Right renal cortex interstitium (tissue), 3 donors: ENCODE measurements around the gene ERC1. TPM values are rescaled to one million over a fixed set of nuclear protein-coding genes. Genes with fewer than 3 reads are reported as not detected.
"Not testable (repeated sequence)": the region's sequence is repeated elsewhere in the genome, so short reads cannot be mapped to it uniquely, and the experiment has no call there.

Source experiments
- DNase-seq, 3 donors: peaks; one replicate each; pipeline ENCODE4 v3.0.0-alpha.2; 2013; ENCODE audit warnings: low read depth in 3 of 3, low spot score in 2 of 3
- polyA plus RNA-seq, 3 donors: library from polyadenylated mRNA; unstranded; fragments of 120-200 nt; gene quantifications; one replicate each; pipeline ENCODE4 v1.2.1, GENCODE V29; 2013; ENCODE audit not compliant: insufficient read length in 3 of 3

Gene ERC1
- polyA plus RNA-seq, 3 donors: 39.5 to 44.9 (median 40.3) TPM

- DNase-seq: no peak
Observed at GRCh38 chr12:1309613-1310012, 318.6 kb downstream of the ERC1 start.

DNA sequence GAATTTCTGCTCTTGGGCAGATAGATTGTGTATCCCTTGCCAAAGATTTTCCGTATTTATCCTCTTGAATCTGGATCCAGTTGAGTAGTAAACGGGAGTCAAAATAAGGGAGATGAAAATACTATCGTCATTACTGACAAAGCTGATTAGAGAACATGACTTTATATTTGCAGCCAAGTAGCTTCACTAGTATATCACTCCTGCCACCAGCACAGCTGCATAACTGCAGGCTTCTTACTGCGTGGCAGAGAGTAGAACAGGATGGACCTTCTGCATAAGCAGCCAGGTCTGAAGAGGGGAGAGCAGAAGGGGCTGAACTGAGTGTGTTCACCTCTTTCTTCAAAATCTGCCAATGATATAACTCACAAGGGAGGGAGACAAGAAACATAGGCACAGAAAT lies 319.6 kb downstream of the ERC1 start:
- no peak for DNase-seq

GRCh38 chr12:1311145-1311544 lies 320.1 kb downstream of the ERC1 start:
- no peak for DNase-seq

GRCh38 chr12:1313906-1314305 lies 322.9 kb downstream of the ERC1 start:
- no peak for DNase-seq

DNA sequence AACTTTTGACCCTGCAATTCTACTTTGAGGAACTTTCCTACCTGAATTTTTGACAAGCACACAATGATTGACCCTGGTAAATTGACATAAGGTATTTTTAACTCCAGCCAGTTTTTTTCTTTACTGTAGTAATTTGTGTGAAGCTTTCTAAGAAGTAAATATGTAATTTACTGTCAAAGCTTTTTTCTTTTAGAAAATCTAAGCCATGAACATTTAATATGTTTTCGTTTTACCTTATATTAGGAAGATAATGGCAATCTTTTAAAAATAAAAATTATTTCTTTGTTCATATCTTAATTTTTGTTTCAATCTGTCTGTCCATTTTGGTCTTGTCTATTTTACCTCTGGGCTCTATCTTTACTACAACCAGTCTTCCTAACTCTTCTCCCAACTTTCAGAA lies 323.5 kb downstream of the ERC1 start:
- DNase-seq: no peak

DNA sequence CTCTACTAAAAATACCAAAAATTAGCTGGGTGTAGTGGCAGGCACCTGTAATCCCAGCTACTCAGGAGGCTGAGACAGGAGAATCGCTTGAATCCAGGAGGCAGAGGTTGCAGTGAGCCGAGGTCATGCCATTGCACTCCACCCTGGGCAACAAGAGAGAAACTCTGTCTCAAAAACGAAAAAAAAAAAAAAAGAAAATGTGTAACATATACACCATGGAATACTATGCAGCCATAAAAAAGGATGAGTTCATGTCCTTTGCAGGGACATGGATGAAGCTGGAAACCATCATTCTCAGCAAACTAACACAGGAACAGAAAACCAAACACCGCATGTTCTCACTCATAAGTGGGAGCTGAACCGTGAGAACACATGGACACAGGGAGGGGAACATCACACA lies 326.0 kb downstream of the ERC1 start:
- DNase-seq: not testable (repeated sequence)

GRCh38 chr12:1318327-1319031 lies 327.5 kb downstream of the ERC1 start:
- peak in 2 of 3 donors; percentile 25 to 29 for DNase-seq

DNA sequence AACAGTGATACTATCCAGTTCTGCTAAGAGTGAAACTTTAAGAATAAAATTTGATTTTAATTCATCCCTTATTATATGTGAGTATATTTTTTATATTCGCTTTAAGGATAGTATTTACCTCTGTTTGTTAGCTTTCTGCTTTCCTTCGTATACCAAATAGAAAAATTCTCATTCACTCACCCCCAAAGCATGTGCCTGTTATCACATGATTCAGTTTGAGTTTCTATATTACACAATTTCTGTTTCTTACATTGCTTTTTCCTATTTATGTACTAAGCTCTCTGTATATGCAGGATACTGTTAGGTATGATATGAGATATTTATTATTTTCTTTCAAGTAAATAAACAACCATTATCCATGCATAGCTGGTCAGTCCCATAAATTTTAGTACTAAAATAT lies 328.2 kb downstream of the ERC1 start:
- no peak for DNase-seq

GRCh38 chr12:1320021-1320420 lies 329.0 kb downstream of the ERC1 start:
- DNase-seq: no peak

- DNase-seq: no peak
Observed at GRCh38 chr12:1322821-1323220, 331.8 kb downstream of the ERC1 start.

DNA sequence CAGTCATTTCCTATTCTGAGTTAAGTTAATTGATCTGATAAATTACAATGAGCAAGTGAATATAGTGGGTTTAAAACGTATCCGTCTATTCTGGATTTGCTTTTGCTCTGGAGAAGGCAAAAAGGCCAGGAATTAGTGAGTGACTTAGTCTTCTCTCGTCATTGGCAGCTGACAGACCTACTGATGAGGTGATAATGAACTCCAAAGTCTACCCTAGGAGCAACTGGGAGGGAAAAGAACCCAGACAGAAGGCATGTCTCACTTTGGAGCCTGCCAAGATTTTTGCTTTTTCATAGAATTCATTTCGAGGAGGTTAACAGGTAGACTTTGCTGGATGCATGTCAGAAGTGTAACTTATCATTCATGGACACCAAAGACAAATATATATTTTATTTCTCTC lies 333.1 kb downstream of the ERC1 start:
- no peak for DNase-seq

DNA sequence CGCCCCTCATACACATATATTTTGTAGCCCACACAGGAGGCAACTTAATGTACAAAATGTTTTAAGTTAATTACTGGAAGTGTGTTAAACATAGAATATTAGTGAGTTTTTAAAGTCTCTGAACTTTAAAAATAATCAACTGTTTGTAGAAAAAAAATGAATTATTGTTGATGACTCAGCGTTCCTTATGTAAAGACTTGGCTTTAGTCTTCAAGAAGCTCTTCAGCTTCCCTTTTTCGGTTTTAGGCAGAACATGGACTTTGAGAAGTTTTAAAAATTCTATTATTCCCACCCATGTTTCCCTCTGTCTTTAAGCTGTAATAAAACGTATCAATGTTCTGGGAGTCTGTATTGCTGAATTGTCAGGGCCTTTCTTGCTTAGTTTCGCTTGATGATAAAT lies 333.9 kb downstream of the ERC1 start:
- DNase-seq: no peak

GRCh38 chr12:1325666-1326065 lies 334.6 kb downstream of the ERC1 start:
- no peak for DNase-seq

DNA sequence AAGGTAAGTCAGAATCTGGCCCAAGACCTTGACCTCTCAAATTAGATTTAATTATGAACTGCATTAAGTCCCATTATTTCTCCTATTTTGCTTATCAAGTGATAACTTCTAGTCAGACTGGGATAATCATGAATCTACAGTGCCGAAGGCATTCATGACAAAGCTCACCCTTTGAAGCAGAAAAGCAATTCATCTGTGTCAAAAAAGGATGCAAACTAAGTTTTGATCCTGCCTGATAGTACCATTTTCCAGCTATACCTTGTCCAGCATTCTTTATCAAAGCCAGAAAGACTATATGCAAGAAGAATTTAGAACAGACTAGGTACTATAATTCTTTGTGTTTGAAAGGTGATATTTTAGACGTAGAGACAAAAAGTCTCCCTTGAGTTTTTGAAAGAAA lies 335.2 kb downstream of the ERC1 start:
- DNase-seq: no peak

- no peak for DNase-seq
Observed at GRCh38 chr12:1328391-1328790, 337.4 kb downstream of the ERC1 start.

GRCh38 chr12:1329784-1330476 lies 338.9 kb downstream of the ERC1 start:
- DNase-seq: no peak

GRCh38 chr12:1330477-1330827 lies 339.4 kb downstream of the ERC1 start:
- DNase-seq: no peak

- no peak for DNase-seq
Observed at GRCh38 chr12:1332327-1332726, 341.3 kb downstream of the ERC1 start.

GRCh38 chr12:1338483-1339177 lies 347.6 kb downstream of the ERC1 start:
- no peak for DNase-seq

DNA sequence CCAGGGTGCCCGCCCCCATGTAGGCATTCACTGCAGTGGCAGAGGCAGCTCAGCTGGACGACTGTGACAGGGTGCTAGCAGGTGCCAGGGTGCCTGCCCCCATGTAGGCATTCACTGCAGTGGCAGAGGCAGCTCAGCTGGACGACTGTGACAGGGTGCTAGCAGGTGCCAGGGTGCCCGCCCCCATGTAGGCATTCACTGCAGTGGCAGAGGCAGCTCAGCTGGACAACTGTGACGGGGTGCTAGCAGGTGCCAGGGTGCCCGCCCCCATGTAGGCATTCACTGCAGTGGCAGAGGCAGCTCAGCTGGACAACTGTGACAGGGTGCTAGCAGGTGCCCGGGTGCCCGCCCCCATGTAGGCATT lies 348.1 kb downstream of the ERC1 start:
- not testable (repeated sequence) for DNase-seq

GRCh38 chr12:1339618-1340319 lies 348.7 kb downstream of the ERC1 start:
- no peak for DNase-seq
